ENCODE measurements around the gene DNAH17. TPM values are rescaled to one million over a fixed set of nuclear protein-coding genes. Genes with fewer than 3 reads are reported as not detected.

The DNAH17 gene
- total RNA-seq, 2 experiments from 2014 or later: 0.41 to 0.45 TPM

DNA sequence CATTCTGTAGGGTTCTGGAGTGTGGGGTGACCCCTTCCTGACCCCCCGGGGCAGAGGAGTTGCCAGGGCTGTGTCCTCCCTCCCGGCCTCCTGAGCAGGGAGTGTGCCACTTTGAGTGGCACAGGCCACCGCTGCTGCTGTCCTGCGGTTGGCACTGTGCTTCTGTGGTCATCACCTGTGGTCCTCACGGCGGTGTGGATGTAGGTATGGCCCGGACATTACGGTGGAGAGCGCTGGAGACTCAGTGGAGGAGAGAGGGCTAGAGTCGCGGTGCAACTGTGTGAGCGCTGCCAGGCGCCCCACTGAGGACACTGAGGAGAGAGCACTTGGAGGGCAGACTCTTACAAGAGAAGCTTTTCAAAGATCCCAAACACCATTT, 159.7 kb downstream of the DNAH17 start:
- CTCF ChIA-PET: interaction anchor here (0.7 to 2.2 kb wide), 3 partner anchors 56 to 166 kb away, joined by 3 to 11 read pairs (median 3); no protein-coding TSS in a partner anchor
- no peak for DNase-seq
- Mint-ChIP-seq H3K4me1 (ENCODE audit: low read depth) (peaks cover 56% of the 10 kb centered on the region), H3K27me3 (no peaks in the 10 kb centered on the region), H3K9me3 (no peaks in the 10 kb centered on the region), H3K36me3 (ENCODE audit: low read depth) (peaks cover 35% of the 10 kb centered on the region), H3K4me3 (no peak overlapping the region), H3K27ac (no peak overlapping the region)
- POLR2A ChIA-PET: interaction anchor here (0.7 to 3.4 kb wide), 6 partner anchors 11 to 58 kb away, joined by 3 to 19 read pairs (median 3); partner anchors contain the start of gene SOCS3
- intact Hi-C loops (cut with micrococcal nuclease): no loop called here
- TF ChIP-seq CTCF (IDR thresholded peaks at IDR 0.05): no peak
- no peak for ATAC-seq

DNA sequence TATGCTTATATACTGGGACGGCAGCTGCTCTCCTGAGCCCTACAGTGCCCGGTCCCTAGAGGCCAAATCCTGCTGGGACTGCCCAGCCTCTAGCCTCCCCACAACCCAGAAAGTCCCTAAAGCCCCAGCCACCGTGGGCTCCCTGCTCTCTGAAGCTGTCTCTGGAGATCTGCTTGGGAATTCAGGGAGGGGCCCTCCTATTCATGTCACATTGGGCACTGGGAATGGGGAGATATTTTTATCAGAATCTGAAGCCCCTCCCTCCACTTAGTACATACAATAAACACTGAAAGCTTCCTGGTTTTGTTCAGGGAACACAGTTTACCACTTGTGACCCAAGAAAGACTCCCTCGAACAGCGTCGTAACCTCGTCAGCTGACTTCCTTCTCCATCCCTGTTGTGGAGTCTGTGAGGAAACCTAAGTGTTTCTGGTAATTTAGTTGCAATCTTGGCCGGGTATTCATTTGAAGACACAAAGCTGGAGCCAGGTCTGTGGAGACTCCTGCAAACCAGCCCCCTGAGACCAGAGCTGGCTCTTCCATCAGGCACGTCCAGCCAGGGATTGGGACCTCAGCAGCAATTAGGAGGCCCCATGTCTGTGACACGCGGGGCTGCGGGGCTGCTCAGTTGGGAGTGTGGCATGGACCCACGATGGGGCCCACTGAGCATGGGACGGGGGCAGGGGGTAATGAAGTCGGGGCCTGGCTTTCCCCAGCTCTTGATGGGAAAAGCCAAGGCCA, 160.2 kb downstream of the DNAH17 start:
- no peak for TF ChIP-seq CTCF (IDR thresholded peaks at IDR 0.05)
- POLR2A ChIA-PET: interaction anchor here (0.7 to 3.4 kb wide), 7 partner anchors 8 to 58 kb away, joined by 3 to 19 read pairs (median 3); partner anchors contain the start of gene SOCS3
- intact Hi-C loops (cut with micrococcal nuclease): no loop called here
- CTCF ChIA-PET: interaction anchor here (0.7 to 2.2 kb wide), 3 partner anchors 51 to 166 kb away, joined by 3 to 11 read pairs (median 3); no protein-coding TSS in a partner anchor
- no peaks in the 10 kb centered on the region for H3K27me3 Mint-ChIP-seq
- ATAC-seq (no peak), DNase-seq (no peak)
- peaks cover 59% of the 10 kb centered on the region for H3K4me1 Mint-ChIP-seq (ENCODE audit: low read depth)
- H3K4me3 Mint-ChIP-seq: no peak overlapping the region
- H3K36me3 Mint-ChIP-seq (ENCODE audit: low read depth): peaks cover 35% of the 10 kb centered on the region
- H3K27ac Mint-ChIP-seq: peak overlapping the region; percentile 83
- H3K9me3 Mint-ChIP-seq: no peaks in the 10 kb centered on the region

- intact Hi-C loops (cut with micrococcal nuclease): no loop called here
- Mint-ChIP-seq H3K27ac (peak overlapping the region; percentile 90), H3K27me3 (no peaks in the 10 kb centered on the region), H3K4me3 (no peak overlapping the region), H3K9me3 (no peaks in the 10 kb centered on the region), H3K36me3 (ENCODE audit: low read depth) (peaks cover 34% of the 10 kb centered on the region), H3K4me1 (ENCODE audit: low read depth) (peaks cover 55% of the 10 kb centered on the region)
- CTCF ChIA-PET: interaction anchor here (1.6 to 2.2 kb wide), 2 partner anchors 50 to 165 kb away, joined by 3 to 11 read pairs; no protein-coding TSS in a partner anchor
- POLR2A ChIA-PET: interaction anchor here (1.0 to 3.4 kb wide), 5 partner anchors 9 to 57 kb away, joined by 3 to 19 read pairs (median 3); partner anchors contain the start of gene SOCS3
- TF ChIP-seq CTCF (IDR thresholded peaks at IDR 0.05): no peak
- ATAC-seq: no peak
- DNase-seq: no peak
Measured at GRCh38 chr17:78415821-78416711, 161.1 kb downstream of the DNAH17 start.

- DNase-seq (peak; percentile 72), ATAC-seq (peak; percentile 51)
- peak overlapping the region; percentile 58 for H3K4me3 Mint-ChIP-seq
- POLR2A ChIA-PET: interaction anchor here (0.8 to 1.6 kb wide), 10 partner anchors 18 to 58 kb away, joined by 3 to 5 read pairs (median 3); partner anchors contain the start of gene SOCS3
- H3K9me3 Mint-ChIP-seq: no peaks in the 10 kb centered on the region
- peak overlapping the region; percentile 90 for H3K27ac Mint-ChIP-seq
- intact Hi-C loops (cut with micrococcal nuclease): no loop called here
- no peak for TF ChIP-seq CTCF (IDR thresholded peaks at IDR 0.05)
- H3K36me3 Mint-ChIP-seq (ENCODE audit: low read depth): peaks cover 36% of the 10 kb centered on the region
- H3K4me1 Mint-ChIP-seq (ENCODE audit: low read depth): peaks cover 52% of the 10 kb centered on the region
- no peaks in the 10 kb centered on the region for H3K27me3 Mint-ChIP-seq
- CTCF ChIA-PET: interaction anchor here (0.8 kb wide), 1 partner anchor 54 kb away, joined by 5 read pairs; the partner anchor contains the start of gene SOCS3
Measured at GRCh38 chr17:78414178-78415162, 162.7 kb downstream of the DNAH17 start.
